Measurements from ENCODE around the gene TIMD4. TPM values are rescaled to one million over a fixed set of nuclear protein-coding genes. Genes with fewer than 3 reads are reported as not detected.

The TIMD4 gene
- total RNA-seq, 1 experiment from 2014 or later: not detected

- no TSS peak for BruUV-seq (replicated peaks)
- Mint-ChIP-seq H3K9me3 (ENCODE audit: low read depth, unreplicated experiment) (peaks cover 3% of the 10 kb centered on the region), H3K27me3 (ENCODE audit: unreplicated experiment) (no peaks in the 10 kb centered on the region), H3K4me3 (ENCODE audit: low read depth, unreplicated experiment) (no peak overlapping the region), H3K4me1 (ENCODE audit: low read depth, unreplicated experiment) (peaks cover 9% of the 10 kb centered on the region), H3K27ac (ENCODE audit: unreplicated experiment) (no peak overlapping the region), H3K36me3 (ENCODE audit: insufficient read depth, unreplicated experiment) (no peaks in the 10 kb centered on the region)
- intact Hi-C loops (cut with micrococcal nuclease; ENCODE audit: unreplicated experiment): no loop called here
- DNase-seq: no peak
- no peak for TF ChIP-seq CTCF (IDR thresholded peaks at IDR 0.05; ENCODE audit: unreplicated experiment)
- CTCF ChIA-PET: no interaction called here
These were observed 40.7 kb downstream of the TIMD4 start for GRCh38 chr5:156922207-156922792.

GRCh38 chr5:156920861-156921431 is 42.1 kb downstream of the TIMD4 start:
- H3K9me3 Mint-ChIP-seq (ENCODE audit: low read depth, unreplicated experiment): no peaks in the 10 kb centered on the region
- no TSS peak for BruUV-seq (replicated peaks)
- TF ChIP-seq CTCF (IDR thresholded peaks at IDR 0.05; ENCODE audit: unreplicated experiment): no peak
- no peaks in the 10 kb centered on the region for H3K36me3 Mint-ChIP-seq (ENCODE audit: insufficient read depth, unreplicated experiment)
- intact Hi-C loops (cut with micrococcal nuclease; ENCODE audit: unreplicated experiment): no loop called here
- no peak overlapping the region for H3K27ac Mint-ChIP-seq (ENCODE audit: unreplicated experiment)
- H3K4me3 Mint-ChIP-seq (ENCODE audit: low read depth, unreplicated experiment): no peak overlapping the region
- H3K27me3 Mint-ChIP-seq (ENCODE audit: unreplicated experiment): no peaks in the 10 kb centered on the region
- CTCF ChIA-PET: interaction anchor here (1.5 kb wide), 1 partner anchor 41 kb away, joined by 3 read pairs; no protein-coding TSS in a partner anchor
- DNase-seq: no peak
- peaks cover 9% of the 10 kb centered on the region for H3K4me1 Mint-ChIP-seq (ENCODE audit: low read depth, unreplicated experiment)

- no TSS peak for BruUV-seq (replicated peaks)
- no peak overlapping the region for H3K27ac Mint-ChIP-seq (ENCODE audit: unreplicated experiment)
- CTCF ChIA-PET: interaction anchor here (1.5 kb wide), 1 partner anchor 40 kb away, joined by 3 read pairs; no protein-coding TSS in a partner anchor
- H3K9me3 Mint-ChIP-seq (ENCODE audit: low read depth, unreplicated experiment): no peaks in the 10 kb centered on the region
- no peaks in the 10 kb centered on the region for H3K27me3 Mint-ChIP-seq (ENCODE audit: unreplicated experiment)
- no peak for TF ChIP-seq CTCF (IDR thresholded peaks at IDR 0.05; ENCODE audit: unreplicated experiment)
- H3K4me3 Mint-ChIP-seq (ENCODE audit: low read depth, unreplicated experiment): no peak overlapping the region
- intact Hi-C loops (cut with micrococcal nuclease; ENCODE audit: unreplicated experiment): no loop called here
- peak; percentile 47 for DNase-seq
- H3K4me1 Mint-ChIP-seq (ENCODE audit: low read depth, unreplicated experiment): peaks cover 9% of the 10 kb centered on the region
- H3K36me3 Mint-ChIP-seq (ENCODE audit: insufficient read depth, unreplicated experiment): no peaks in the 10 kb centered on the region
These were observed 42.8 kb downstream of the TIMD4 start for GRCh38 chr5:156920042-156920860.

GRCh38 chr5:156918311-156918845 is 44.6 kb downstream of the TIMD4 start:
- H3K9me3 Mint-ChIP-seq (ENCODE audit: low read depth, unreplicated experiment): no peaks in the 10 kb centered on the region
- peaks cover 14% of the 10 kb centered on the region for H3K4me1 Mint-ChIP-seq (ENCODE audit: low read depth, unreplicated experiment)
- no peak for TF ChIP-seq CTCF (IDR thresholded peaks at IDR 0.05; ENCODE audit: unreplicated experiment)
- BruUV-seq (replicated peaks): no TSS peak
- intact Hi-C loops (cut with micrococcal nuclease; ENCODE audit: unreplicated experiment): no loop called here
- H3K4me3 Mint-ChIP-seq (ENCODE audit: low read depth, unreplicated experiment): no peak overlapping the region
- no peak for DNase-seq
- no peaks in the 10 kb centered on the region for H3K27me3 Mint-ChIP-seq (ENCODE audit: unreplicated experiment)
- no peaks in the 10 kb centered on the region for H3K36me3 Mint-ChIP-seq (ENCODE audit: insufficient read depth, unreplicated experiment)
- CTCF ChIA-PET: no interaction called here
- H3K27ac Mint-ChIP-seq (ENCODE audit: unreplicated experiment): no peak overlapping the region
